H9 (cell line): ENCODE results near the gene ULK3. TPM values are rescaled to one million over a fixed set of nuclear protein-coding genes. Genes with fewer than 3 reads are reported as not detected.

Experiments
- DNase-seq: peaks from one replicate; pipeline ENCODE4 v3.0.0-alpha.2; 2017
- H2AFZ ChIP-seq: one replicate; pipeline ENCODE4 v1.6.1; 2013; ENCODE audit warnings: mild to moderate bottlenecking, low read length, control low read depth, moderate library complexity
- H2AK5ac ChIP-seq: 2 replicates; pipeline ENCODE4 v1.6.1; 2013; ENCODE audit warnings: low read length, control low read depth, mixed read lengths; ENCODE audit not compliant: insufficient read length
- H2BK120ac ChIP-seq: one replicate; pipeline ENCODE4 v1.6.1; 2013; ENCODE audit warnings: low read depth, mild to moderate bottlenecking, low read length, control low read depth, inconsistent platforms; ENCODE audit not compliant: poor library complexity, severe bottlenecking
- H2BK12ac ChIP-seq: 2 replicates; pipeline ENCODE4 v1.6.1; 2013; ENCODE audit warnings: low read length, control low read depth, mixed read lengths, low read depth; ENCODE audit not compliant: insufficient read length
- H2BK15ac ChIP-seq: 2 replicates; pipeline ENCODE4 v1.6.1; 2013; ENCODE audit warnings: low read depth, low read length, control low read depth
- H2BK20ac ChIP-seq: one replicate; pipeline ENCODE4 v1.6.1; 2013; ENCODE audit warnings: low read depth, mild to moderate bottlenecking, low read length, control low read depth, inconsistent platforms; ENCODE audit not compliant: poor library complexity, severe bottlenecking
- H2BK5ac ChIP-seq: 2 replicates; pipeline ENCODE4 v1.6.1; 2013; ENCODE audit warnings: low read length, control low read depth, mixed read lengths; ENCODE audit not compliant: insufficient read length
- H3K14ac ChIP-seq: 2 replicates; pipeline ENCODE4 v1.6.1; 2013; ENCODE audit warnings: low read length, control low read depth; ENCODE audit not compliant: insufficient read depth
- H3K18ac ChIP-seq: 2 replicates; pipeline ENCODE4 v1.6.1; 2013; ENCODE audit warnings: low read depth, mild to moderate bottlenecking, mixed read lengths, low read length, control low read depth; ENCODE audit not compliant: insufficient read length
- H3K23ac ChIP-seq: 2 replicates; pipeline ENCODE4 v1.6.1; 2013; ENCODE audit warnings: low read length, control low read depth, mixed read lengths, low read depth; ENCODE audit not compliant: insufficient read length
- H3K23me2 ChIP-seq: 2 replicates; pipeline ENCODE4 v1.6.1; 2013; ENCODE audit warnings: low read depth, mild to moderate bottlenecking, mixed read lengths, low read length, control low read depth; ENCODE audit not compliant: insufficient read length, poor library complexity, severe bottlenecking
- H3K27ac ChIP-seq: 2 replicates; pipeline ENCODE4 v1.5.1; 2013; ENCODE audit warnings: low read length, control low read depth, mixed read lengths, low read depth; ENCODE audit not compliant: insufficient read length
- H3K27me3 ChIP-seq: 2 replicates; pipeline ENCODE4 v1.6.1; 2013; ENCODE audit warnings: low read length, control low read depth, inconsistent platforms; ENCODE audit not compliant: insufficient read depth
- H3K4ac ChIP-seq: 2 replicates; pipeline ENCODE4 v1.6.1; 2013; ENCODE audit warnings: low read depth, mild to moderate bottlenecking, control low read depth, inconsistent platforms, low read length, moderate library complexity
- H3K4me1 ChIP-seq: 2 replicates; pipeline ENCODE4 v1.6.1; 2013; ENCODE audit warnings: low read length, control low read depth, inconsistent platforms; ENCODE audit not compliant: insufficient read depth
- H3K4me2 ChIP-seq: 2 replicates; pipeline ENCODE4 v1.6.1; 2013; ENCODE audit warnings: low read length, control low read depth, mixed read lengths; ENCODE audit not compliant: insufficient read length, insufficient read depth
- H3K56ac ChIP-seq: 2 replicates; pipeline ENCODE4 v1.6.1; 2013; ENCODE audit warnings: low read depth, mild to moderate bottlenecking, mixed read lengths, low read length, control low read depth; ENCODE audit not compliant: insufficient read length
- H3K79me1 ChIP-seq: 2 replicates; pipeline ENCODE4 v1.6.1; 2013; ENCODE audit warnings: low read depth, mild to moderate bottlenecking, moderate library complexity, low read length, control low read depth, inconsistent platforms; ENCODE audit not compliant: insufficient read depth, poor library complexity, severe bottlenecking
- H3K79me2 ChIP-seq: 2 replicates; pipeline ENCODE4 v1.6.1; 2013; ENCODE audit warnings: low read length, control low read depth, inconsistent platforms; ENCODE audit not compliant: insufficient read depth
- H3K9ac ChIP-seq: 2 replicates; pipeline ENCODE4 v1.6.1; 2013; ENCODE audit warnings: low read length, control low read depth, mixed read lengths; ENCODE audit not compliant: insufficient read length; ENCODE audit errors: extremely low read depth
- H3K9me3 ChIP-seq: one replicate; pipeline ENCODE4 v1.6.1; 2013; ENCODE audit warnings: low read depth, low read length, inconsistent platforms; ENCODE audit not compliant: control insufficient read depth
- H3T11ph ChIP-seq: one replicate; pipeline ENCODE4 v1.6.1; 2013; ENCODE audit warnings: mild to moderate bottlenecking, low read length, control low read depth, inconsistent platforms
- H4K20me1 ChIP-seq: one replicate; pipeline ENCODE4 v1.6.1; 2013; ENCODE audit not compliant: control insufficient read depth, insufficient read length, insufficient read depth
- H4K5ac ChIP-seq: 2 replicates; pipeline ENCODE4 v1.6.1; 2013; ENCODE audit warnings: low read depth, mild to moderate bottlenecking, mixed read lengths, low read length, control low read depth; ENCODE audit not compliant: insufficient read length
- H4K8ac ChIP-seq: replicated peaks from 2 replicates; pipeline ENCODE4 v1.6.1; 2013; ENCODE audit warnings: low read length, control low read depth, mixed read lengths, low read depth; ENCODE audit not compliant: insufficient read length
- H4K91ac ChIP-seq: 2 replicates; pipeline ENCODE4 v1.6.1; 2013; ENCODE audit warnings: low read depth, mild to moderate bottlenecking, moderate library complexity, mixed read lengths, low read length, control low read depth; ENCODE audit not compliant: insufficient read length
- H3K27ac Mint-ChIP-seq, 3 experiments: 2 replicates in 2 of 3; 3 replicates in 1 of 3; pipeline ENCODE4 v1.8.0; 2020 to 2021; ENCODE audit warnings: mixed read lengths in 3 of 3, mild to moderate bottlenecking in 1 of 3, moderate library complexity in 1 of 3
- H3K27me3 Mint-ChIP-seq: 2 replicates; pipeline ENCODE4 v1.8.0; 2021; ENCODE audit warnings: low read depth, mild to moderate bottlenecking, moderate library complexity, mixed read lengths
- H3K36me3 Mint-ChIP-seq, 3 experiments: 2 replicates in 2 of 3; 3 replicates in 1 of 3; pipeline ENCODE4 v1.8.0; 2020 to 2021; ENCODE audit warnings: low read depth in 3 of 3, mixed read lengths in 3 of 3; ENCODE audit not compliant: insufficient read depth in 1 of 3
- H3K4me1 Mint-ChIP-seq, 2 experiments: 2 replicates each; pipeline ENCODE4 v1.8.0; 2020; ENCODE audit warnings: mixed read lengths in 2 of 2
- H3K4me3 Mint-ChIP-seq, 2 experiments: 2 replicates in 1 of 2; 3 replicates in 1 of 2; pipeline ENCODE4 v1.8.0; 2020 to 2021; ENCODE audit warnings: mild to moderate bottlenecking in 2 of 2, mixed read lengths in 2 of 2, moderate library complexity in 1 of 2
- H3K9me3 Mint-ChIP-seq, 2 experiments: 2 replicates in 1 of 2; 3 replicates in 1 of 2; pipeline ENCODE4 v1.8.0; 2020; ENCODE audit warnings: mild to moderate bottlenecking in 2 of 2, mixed read lengths in 2 of 2, moderate library complexity in 1 of 2
- CTCF ChIP-seq: fragments of 200-600 bp; sonication (generic); conservative IDR thresholded peaks from 3 replicates; pipeline ENCODE4 v1.8.0; 2021; ENCODE audit warnings: antibody characterized with exemption, mild to moderate bottlenecking
- WGBS: extraction: QIAGEN DNeasy Blood & Tissue Kit; methylation state at CpG from one replicate; pipeline ENCODE4 v1.1.7; 2013; ENCODE audit warnings: missing lambda C conversion rate, low lambda C conversion rate, mixed read lengths; ENCODE audit not compliant: insufficient read length; ENCODE audit errors: extremely low coverage; 5-methylcytosine and 5-hydroxymethylcytosine counted together
- total RNA-seq: library from RNA; stranded (reverse); gene quantifications from 2 replicates; pipeline ENCODE4 v1.2.1, GENCODE V29; 2021

Gene ULK3
- total RNA-seq, 1 experiment from 2014 or later, result 34.0 TPM

GRCh38 chr15:74868059-74868458 is 25.1 kb upstream of the ULK3 start:
- peaks cover 4% of the 10 kb centered on the region in 2 experiments; a peak in 3 of 5 replicates for H3K9me3 Mint-ChIP-seq
- H3K23me2 ChIP-seq, result peaks cover 6% of the 10 kb centered on the region
- no peak overlapping the region for H3K14ac ChIP-seq
- H3K79me2 ChIP-seq, result peaks cover 16% of the 10 kb centered on the region; the same call in 1 of the 2 replicates
- no peak overlapping the region for H2AK5ac ChIP-seq
- no peak overlapping the region for H2BK15ac ChIP-seq
- H3K4me1 ChIP-seq, result no peaks in the 10 kb centered on the region
- H3K4ac ChIP-seq, result no peak overlapping the region
- no peaks in the 10 kb centered on the region for H3K9me3 ChIP-seq
- no peak overlapping the region for H2BK20ac ChIP-seq
- H4K20me1 ChIP-seq, result peaks cover 3% of the 10 kb centered on the region
- no peak for DNase-seq
- H3K4me3 Mint-ChIP-seq, result no peak overlapping the region
- H3K4me2 ChIP-seq, result no peak overlapping the region
- no peak overlapping the region for H4K8ac ChIP-seq
- peaks cover 14 to 18% of the 10 kb centered on the region in 2 experiments for H3K4me1 Mint-ChIP-seq
- peaks cover 8 to 31% (median 17%) of the 10 kb centered on the region in 3 experiments for H3K36me3 Mint-ChIP-seq
- H3K23ac ChIP-seq, result no peak overlapping the region
- H2BK120ac ChIP-seq, result no peak overlapping the region
- H3K9ac ChIP-seq, result no peak overlapping the region
- H3K18ac ChIP-seq, result no peak overlapping the region
- H3K27ac Mint-ChIP-seq, result 0 out of 7 replicates have a peak overlapping the region, but pooled peaks of 1 of the 3 experiments have one; percentile 7
- no peak overlapping the region for H3K56ac ChIP-seq
- H3K27ac ChIP-seq, result no peak overlapping the region
- H4K5ac ChIP-seq, result no peak overlapping the region
- no CpG with 5 or more reads among the region's 6 CpGs for WGBS
- no peak overlapping the region for H2BK12ac ChIP-seq
- H3T11ph ChIP-seq, result no peak overlapping the region
- H4K91ac ChIP-seq, result no peak overlapping the region
- H2BK5ac ChIP-seq, result no peak overlapping the region
- H2AFZ ChIP-seq, result no peak overlapping the region
- H3K27me3 ChIP-seq, result no peaks in the 10 kb centered on the region
- H3K79me1 ChIP-seq, result peaks cover 2% of the 10 kb centered on the region
- H3K27me3 Mint-ChIP-seq, result no peaks in the 10 kb centered on the region
- no peak for TF ChIP-seq CTCF
